ENCODE data around the gene CSTPP1.

CSTPP1 gene

DNA sequence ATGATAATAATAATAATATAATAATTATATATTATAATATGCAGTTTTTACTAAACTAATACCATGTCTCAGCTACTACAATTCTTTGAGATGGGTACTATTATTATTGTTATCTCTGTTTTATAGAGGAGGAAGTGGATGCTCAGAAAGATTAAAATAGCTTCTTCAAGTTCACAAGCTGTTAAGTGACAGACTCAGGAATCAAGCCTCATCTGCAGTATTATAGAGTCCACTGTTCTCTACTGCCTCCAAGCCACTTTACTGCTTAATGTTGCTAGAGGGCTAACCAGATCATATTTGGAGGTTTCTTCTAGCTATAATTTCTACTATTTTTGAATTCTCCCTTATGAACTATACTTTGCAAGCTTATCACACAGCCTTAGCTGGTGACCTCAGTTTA is 62.7 kb downstream of the CSTPP1 start:
- DNase-seq: no peak

DNA sequence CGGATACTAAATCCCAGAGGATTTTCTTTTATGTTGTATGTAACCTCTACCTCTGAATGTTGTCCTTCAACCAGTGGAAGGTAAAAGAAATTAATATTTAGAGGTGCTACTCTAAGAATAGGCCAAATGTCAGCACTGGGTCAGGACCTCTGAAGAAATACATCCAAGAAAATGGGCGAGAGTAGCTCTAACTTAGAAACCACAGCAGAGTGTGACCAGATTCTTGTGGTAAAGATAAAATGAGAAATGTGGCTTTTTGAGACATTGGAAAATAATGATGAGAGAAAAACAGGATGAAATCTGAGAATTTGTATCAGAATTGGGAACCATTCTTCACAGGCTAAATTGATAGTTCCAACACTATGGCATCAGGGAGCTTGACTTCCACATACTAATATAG is 63.5 kb downstream of the CSTPP1 start:
- no peak for DNase-seq

DNA sequence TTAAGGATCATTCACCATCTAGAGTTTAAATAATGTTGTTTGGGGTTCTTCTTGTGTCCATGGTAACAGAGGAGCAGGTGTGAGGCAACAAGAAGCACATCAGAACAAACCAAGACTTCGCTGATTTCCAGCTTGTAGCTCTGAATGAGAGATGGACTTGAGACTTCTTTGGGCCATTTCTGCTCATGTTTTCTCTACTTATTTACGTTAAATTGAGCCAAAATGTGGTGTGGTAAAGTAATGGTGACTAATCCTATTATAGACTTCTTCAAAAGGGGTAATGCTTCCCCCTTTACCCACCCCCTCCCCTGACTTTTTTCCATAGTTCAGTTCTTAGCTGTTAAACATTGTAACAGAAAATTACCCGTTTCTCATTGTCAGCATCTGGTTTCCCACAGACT is 65.2 kb downstream of the CSTPP1 start:
- no peak for DNase-seq

DNA sequence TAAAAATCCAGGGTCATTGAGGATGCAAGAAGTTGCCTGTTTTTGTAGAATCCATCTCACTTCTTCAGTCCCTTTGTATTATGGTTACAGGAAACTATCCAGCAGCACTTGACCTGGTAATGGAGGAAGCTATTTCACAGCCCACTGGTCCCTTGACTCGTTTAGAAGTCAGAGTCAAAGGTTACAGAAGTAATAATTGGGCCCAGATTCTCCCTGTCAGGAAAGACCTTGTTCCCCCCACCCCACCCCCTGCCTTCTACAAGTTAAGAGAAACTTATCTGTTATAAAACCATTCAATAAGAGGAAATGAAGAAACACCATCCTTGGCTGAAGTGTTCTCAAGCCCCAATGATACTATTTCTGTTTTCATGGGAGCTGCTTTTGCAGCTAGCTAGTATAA is 65.8 kb downstream of the CSTPP1 start:
- no peak for DNase-seq

DNA sequence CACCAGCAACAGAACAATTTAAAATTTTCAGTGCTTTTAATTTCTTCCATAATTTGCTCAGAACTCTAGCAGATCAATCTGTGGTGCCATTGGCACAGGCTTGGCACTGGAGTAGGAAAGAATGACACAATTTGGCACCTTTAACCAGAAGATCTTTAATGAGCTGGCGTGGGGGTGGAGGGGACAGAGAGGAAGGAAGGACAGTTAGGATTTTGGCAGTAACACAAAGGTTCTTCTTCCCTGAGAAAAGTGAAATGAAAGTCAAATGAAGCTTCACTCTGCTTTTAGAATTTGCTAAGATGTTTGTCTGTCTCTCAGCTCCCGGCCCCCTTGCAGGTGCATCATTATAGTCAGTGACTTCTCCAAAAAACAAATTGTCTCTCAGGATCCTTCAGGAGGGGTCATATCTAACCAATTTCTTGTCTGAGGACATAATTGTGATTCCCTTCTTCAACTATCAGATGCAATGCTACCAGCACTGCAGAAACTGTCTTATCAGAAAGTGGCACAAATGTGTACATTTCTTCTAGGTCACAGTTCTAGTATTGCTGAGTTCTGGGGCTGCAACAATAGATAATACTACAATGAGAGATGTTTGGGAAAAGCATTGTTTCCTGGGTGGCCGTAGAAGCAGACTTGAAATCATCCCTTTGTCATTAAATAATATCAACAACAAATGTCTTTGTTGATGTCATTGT is 66.8 kb downstream of the CSTPP1 start:
- DNase-seq: no peak

DNA sequence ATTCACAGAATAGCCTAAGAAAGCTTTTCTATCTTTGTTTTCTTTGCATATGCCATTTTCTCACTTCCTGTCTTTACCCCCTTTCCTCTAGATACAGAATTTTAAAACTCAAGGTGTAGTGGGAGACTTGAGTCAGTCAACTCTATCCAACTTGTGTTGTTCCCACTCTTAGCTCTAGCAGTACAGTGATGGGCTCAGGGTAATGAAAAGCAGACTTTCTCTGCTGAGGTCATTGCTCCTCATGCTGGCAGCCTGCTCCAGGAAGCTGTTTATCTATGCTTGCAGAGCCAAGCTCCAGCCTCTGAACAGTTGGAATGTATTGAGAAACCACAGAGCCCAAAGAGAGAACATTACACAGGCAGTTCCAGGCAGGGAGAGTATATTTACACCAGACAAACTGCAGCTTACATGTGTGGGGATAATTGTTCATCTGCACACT is 68.1 kb downstream of the CSTPP1 start:
- no peak for DNase-seq

DNA sequence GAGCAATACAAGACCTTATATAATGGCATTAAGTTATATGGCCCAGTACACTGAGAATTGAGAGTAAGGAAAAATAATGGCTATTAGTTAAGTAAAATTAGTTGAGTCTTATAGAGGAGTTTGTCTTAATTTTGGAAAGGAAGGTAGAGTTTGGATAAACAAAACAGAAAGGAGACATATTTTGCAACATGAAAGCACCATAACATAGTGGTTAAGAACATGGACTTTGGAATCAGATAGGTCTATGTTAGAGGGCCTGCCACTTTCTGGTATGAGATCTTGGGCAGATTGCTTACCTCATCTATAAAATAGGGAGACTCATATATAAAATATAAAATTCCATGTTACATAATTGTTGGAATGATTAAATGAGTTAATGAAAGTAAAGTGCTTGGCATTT is 68.9 kb downstream of the CSTPP1 start:
- no peak for DNase-seq

DNA sequence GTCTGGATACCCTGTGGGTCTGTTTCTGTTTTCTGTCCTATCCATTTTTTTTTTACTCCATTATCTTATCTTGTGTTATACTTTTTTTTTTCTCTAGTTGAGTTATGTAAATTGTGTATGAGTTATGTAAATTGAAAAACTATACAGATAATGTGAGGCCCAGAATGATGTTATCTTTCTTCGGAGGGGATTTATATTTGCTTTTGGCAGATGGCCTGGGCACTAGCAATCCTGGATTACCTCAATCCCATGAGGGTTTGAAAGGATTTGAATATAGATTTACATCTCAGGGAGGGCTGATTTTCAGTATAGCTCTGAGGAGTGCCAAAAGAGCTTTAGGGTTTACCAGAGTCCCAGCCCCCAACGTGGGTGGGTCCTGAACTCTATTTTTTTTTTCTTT is 71.0 kb downstream of the CSTPP1 start:
- DNase-seq: no peak

DNA sequence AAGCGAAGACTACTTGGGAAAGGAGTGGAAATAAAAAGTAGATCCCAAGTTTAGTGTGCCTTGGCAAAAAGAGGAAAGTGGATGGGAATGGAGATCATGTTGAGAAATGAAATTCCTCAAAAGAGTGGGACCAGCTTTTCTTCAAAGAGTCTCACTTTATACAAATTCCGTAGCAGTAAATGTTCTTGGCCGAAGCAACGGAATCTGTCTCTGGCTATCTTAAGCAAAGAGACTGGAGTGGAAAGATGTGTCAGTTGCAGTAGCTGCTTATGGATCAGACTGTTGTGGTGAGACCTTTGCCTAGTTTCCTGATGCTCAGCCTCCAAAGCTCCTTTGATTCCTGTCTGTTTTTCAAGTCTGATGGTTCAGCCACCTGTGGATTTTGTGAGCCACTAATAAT is 73.6 kb downstream of the CSTPP1 start:
- no peak for DNase-seq

DNA sequence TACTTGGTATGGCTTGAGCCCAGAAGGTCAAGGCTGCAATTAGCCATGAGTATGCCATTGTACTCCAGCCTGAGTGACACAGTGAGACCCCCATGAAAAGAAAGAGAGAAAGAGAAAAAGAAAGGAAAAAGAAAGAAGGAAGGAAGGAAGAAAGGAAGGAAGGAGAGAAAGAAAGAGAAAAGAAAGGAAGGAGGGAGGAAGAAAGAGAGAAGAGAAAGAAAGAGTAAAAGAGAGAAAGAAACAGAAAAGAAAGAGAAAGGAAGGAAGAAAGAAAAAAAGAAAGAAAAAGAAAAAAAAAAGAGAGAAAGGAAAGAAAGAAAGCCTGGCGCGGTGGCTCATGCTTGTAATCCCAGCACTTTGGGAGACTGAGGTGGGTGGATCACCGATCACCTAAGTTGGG is 77.5 kb downstream of the CSTPP1 start:
- no peak for DNase-seq

DNA sequence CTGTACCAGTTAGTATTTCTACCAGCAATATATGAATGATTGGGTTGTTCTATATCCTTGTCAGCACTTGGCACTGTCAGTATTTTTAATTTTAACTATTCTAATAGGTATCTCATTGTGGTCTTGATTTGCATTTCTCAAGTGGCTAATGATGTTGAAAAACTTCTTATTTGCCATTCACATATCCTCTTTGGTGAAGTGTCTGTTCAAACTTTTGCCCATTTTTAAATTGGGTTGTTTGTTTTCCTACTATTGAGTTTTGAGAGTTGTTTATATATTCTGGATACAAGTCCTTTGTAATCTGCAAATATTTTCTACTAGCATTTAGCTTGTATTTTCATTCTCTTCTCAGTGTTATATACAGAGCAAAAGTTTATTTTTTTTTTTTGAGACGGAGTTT is 82.1 kb downstream of the CSTPP1 start:
- DNase-seq: no peak

DNA sequence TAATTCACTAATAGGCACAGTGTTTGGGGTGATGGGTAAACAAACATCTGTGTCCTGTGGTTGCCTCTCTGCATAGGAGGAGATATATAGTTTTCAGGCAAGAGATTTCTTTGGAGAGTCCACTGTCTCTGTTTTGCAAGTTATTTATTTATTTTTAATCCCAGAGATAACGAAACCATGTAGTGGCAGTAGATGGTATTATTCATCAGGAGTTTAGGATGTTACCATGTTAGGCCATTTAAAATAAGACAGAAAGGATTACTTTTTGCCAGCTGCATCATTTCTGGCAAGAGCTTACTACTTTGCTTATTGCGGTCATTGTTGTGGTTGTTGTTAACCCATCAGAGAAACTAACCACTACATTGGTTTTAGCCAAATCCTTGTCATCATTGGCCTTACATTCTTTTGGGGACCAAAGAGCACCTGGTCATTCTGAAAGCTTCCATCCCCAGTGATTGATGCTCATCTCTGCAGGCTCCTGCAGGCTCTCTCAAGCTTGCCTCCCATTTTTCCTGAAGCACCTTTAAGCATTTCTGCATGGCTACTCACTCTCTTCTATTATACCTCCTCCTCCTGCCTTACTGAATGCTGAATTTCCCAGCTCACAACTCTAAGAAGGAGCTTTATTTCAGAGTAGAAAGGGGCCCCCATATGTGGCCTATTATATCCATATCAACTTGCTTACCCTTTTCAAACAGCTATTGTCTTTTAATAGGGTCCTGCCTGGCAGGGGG is 84.4 kb downstream of the CSTPP1 start:
- no peak for DNase-seq

DNA sequence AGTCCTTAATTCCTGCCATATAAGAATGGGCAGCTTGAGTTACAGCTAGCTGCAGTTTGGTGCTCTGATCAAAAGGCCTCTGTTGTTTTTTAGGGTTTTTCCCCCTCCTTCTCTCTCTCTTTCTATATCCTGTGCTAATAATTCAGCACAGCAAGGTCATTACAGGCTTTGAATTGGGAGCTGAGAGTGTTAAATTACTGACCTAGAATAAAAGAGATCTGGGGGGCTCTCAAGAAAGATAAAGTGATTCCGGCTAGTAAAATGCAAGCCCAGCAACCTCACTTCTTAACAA is 84.9 kb downstream of the CSTPP1 start:
- DNase-seq: no peak

DNA sequence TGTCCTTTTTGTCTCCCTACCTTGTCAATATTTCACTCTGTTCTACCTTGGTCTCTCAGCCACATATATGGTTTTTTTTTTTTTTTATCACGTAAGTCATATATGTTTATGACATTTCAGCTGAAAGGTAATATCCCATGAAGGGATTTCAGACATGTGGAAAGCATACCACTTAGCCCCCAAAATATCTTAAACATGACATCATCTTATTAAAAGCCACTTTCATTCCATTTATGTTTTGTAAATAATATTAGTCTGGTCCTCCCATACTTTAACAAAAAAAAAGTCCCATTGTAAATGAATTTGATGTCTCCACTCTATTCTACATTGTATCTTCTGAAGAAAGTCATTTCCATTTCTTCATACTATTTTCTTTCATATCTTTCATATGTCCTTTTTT is 85.4 kb downstream of the CSTPP1 start:
- DNase-seq: no peak

DNA sequence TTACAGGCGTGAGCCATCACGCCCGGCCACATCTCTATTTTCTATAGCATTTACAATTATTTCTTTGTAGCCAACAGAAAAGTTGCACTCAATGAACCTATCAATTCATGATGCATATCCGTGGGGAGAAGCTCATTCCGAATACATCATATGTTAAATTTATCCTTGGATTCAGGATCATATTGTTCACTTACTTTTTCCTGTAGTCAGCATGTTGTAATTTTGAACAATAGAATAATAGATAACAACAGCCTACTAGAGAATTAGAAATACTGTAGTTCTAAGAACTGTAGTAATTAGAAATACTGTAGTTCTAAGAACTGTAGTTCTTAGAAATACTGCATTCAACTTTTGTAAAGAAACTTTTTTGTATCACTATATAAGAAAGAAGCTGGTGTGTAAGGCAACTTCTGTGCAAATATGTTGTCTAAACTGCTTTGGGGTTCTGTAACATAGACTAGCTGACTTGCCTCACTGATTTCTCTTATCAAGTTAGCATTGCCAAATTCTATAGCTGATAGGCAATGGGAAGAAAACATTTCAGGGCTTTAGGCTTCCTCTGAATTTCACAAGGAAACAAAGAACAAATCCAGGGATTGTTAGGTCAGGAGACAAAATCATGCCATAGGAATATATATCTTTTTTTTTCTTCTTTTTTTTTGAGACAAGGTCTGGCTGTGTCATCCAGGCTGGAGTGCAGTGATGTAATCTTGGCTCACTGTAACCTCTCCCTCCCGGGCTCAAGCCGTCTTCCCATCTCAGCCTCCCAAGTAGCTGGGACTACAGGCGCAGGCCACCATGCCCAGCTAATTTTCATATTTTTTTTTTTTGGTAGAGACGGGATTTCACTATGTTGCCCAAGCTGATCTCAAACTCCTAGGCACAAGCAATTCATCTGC is 91.9 kb downstream of the CSTPP1 start:
- no peak for DNase-seq

DNA sequence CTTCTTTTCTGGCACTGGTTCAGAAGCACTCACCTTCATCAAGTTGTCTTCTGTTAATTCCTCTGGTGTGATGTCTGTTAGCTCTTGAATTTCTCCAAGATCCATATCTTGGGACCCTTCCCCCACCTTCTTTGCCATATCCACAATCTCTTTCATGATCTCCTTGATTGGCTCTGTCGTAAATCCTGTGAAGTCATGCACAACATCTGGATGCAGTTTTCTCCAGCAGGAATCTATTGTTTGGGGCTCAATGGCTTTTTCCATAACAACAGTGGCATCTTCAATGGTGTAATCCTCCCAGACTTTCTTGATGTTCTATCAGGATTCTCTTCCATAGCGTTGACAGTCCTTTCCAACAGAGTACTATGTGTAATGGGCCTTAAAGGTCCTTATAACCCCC is 96.9 kb downstream of the CSTPP1 start:
- DNase-seq: no peak

DNA sequence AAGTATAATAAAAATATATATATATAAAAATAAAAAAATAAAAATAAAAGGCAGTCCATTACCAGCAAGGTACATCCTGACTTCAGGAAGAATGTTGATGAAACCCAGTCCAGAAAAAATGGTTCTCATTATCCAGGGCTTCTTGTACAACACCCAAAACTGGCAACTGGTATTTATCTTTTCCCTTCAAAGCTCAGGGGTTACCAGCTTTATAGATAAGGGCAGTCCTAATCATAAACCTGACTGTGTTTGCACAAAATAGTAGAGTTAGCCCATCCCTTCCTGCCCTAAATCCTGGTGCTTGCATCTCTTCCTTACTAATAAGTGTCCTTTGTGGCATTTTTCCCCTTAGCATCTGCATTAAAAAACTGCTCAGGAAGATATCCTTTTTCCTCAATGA is 97.5 kb downstream of the CSTPP1 start:
- no peak for DNase-seq

DNA sequence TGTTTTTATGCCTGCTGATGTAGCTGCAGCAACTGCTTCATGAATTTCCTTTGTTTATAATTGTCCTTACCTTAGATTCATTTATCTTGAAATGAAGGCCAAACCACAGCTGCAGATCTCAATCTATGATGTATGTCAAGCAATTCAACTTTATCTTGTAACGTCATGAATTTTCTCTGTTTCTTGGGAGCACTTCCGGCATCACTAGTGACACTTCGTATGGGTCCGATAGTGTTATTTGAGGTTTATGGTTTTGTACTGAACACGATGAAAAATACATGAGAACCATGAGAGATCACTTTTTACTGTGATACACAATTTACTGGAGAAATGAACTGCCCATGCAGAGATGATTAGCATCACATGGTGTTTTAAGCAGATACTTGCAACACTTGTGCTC is 98.5 kb downstream of the CSTPP1 start:
- no peak for DNase-seq

DNA sequence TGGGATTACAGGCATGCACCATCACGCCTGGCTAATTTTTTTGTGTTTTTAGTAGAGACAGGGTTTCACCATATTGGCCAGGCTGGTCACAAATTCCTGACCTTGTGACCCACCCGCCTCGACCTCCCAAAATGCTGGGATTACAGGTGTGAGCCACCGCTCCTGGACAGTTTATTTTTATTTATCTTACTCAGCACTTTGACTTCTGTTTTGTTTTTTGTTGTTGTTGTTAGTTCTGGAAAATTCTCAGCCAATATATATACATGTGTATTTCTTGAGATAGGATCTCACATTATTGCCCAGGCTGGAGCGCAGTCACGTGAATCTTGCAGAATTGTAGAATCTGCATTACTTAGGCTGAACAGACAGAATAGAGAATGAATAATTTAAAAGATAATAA is 107.6 kb downstream of the CSTPP1 start:
- no peak for DNase-seq

DNA sequence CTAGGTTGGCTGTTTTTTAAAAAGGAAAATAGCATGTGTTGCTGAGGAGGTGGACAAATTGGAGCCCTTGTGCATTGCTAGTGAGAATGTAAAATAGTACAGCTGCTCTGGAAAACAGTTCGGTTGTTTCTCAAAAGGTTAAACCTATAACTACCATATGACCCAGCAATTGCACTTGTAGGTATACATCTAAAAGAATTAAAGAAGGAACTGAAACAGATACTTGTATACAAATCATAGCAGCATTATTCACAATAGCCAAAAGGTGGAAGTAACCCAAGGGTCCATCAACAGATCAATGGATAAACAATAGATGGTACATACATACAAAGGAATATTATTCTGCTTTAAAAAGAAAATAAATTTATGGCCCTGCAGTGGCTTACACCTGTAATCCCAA is 111.4 kb downstream of the CSTPP1 start:
- DNase-seq: no peak

DNA sequence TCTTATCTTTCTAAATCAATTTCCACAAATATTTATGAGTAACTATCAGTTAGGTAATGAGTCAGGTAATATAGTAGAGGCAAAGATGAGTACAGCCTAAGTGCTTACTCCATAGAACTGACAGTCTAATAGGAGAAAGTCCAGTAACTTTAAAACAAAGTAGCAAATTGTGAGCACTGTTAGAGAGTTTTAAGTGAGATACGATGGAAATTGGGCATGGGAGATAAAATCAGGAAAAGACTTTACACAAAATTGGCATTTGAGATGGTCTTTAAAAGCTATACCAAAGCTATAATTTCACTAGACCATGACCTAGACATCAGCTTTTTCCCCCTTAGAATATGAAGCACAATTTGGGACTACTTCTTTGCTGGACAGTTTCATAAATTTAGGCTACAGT is 113.7 kb downstream of the CSTPP1 start:
- no peak for DNase-seq

DNA sequence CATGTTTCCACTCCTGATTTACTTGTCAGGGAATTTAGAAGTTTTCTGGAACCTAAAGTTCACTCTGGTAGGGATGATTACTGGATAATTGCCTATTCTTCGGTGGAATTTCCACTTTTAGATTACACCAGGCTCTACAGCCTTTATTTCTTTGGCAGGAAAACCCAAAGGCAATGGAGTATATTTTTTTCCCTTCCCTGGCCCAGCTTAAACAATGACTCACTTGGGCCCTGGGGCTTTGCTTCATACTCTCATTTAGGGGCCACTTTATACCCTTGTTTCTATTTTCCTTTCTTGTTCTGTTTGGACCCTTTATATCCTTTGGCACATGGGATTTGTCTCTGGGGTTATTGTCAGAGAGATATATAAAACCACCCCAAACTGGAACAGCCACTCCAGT is 114.7 kb downstream of the CSTPP1 start:
- DNase-seq: no peak

DNA sequence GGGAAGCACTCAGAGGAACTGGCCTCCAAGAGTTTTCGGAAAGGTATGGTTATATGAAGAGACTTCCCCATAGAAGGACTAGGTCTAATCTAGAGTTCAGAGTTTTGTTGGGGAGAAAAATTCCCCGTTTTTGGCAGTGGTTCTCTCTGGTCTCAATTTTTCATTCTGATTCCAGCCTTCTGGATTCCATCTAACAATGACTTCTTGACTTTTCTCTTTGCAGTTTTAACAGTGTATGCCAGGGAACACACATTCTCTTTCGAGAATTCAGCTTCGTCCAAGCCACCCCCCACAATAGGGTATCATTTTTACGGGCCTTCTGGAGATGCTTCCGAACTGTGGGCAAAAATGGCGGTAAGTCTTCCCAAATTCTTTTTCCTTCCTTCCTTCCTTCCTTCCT is 115.6 kb downstream of the CSTPP1 start:
- no peak for DNase-seq

DNA sequence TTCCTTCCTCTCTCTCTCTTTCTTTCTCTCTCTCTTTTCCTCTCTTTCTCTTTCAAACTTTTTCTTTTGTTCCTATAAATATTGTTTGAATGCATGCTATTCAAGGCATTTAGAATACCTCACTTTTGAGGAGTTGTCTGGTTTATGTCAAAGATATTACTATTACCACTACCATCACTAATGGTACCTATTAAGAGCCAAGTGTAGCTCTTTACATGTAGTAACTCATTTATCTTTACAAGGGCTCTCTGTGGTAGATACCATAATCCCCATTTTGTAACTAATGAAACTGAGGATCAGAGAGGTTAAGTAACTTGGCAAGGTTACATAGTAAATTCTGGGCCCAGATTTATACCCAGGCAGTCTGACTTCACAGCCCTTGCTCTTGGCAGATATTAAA is 116.0 kb downstream of the CSTPP1 start:
- no peak for DNase-seq
